Renal pelvis (tissue), 12 donors: ENCODE measurements around the gene STOM. TPM values are rescaled to one million over a fixed set of nuclear protein-coding genes. Genes with fewer than 3 reads are reported as not detected.
"Not testable (repeated sequence)": the region's sequence is repeated elsewhere in the genome, so short reads cannot be mapped to it uniquely, and the experiment has no call there.

Experiments used
- DNase-seq: peaks from one replicate; pipeline ENCODE4 v3.0.0-alpha.2; 2013
- long read RNA-seq, 16 experiments: transcript quantifications; one replicate each; lab custom pipeline, GENCODE V29; 2026
- polyA plus RNA-seq, 3 donors: library from polyadenylated mRNA; unstranded; fragments of 120-200 nt; gene quantifications; one replicate each; pipeline ENCODE4 v1.2.1, GENCODE V29; 2013; ENCODE audit not compliant: insufficient read length in 3 of 3

Gene STOM
- polyA plus RNA-seq = 10 to 100 TPM; 70.9 to 81.7 (median 74.5) TPM
- long read RNA-seq, donor 1, transcript STOM-201 (7 exons, 3,010 nt) = major isoform, 13 of 13 reads
- long read RNA-seq, donor 1, partial matches to known transcripts = 0 of 13 reads
- long read RNA-seq, donor 1, other reads (novel, unspliced or antisense) = 0 of 13 reads
- long read RNA-seq, donor 2, transcript STOM-201 (7 exons, 3,010 nt) = major isoform, 21 of 27 reads
- long read RNA-seq, donor 2, partial matches to known transcripts = 6 of 27 reads
- long read RNA-seq, donor 2, other reads (novel, unspliced or antisense) = 0 of 27 reads
- long read RNA-seq, donor 3, transcript STOM-201 (7 exons, 3,010 nt) = major isoform, 16 of 16 reads
- long read RNA-seq, donor 3, partial matches to known transcripts = 0 of 16 reads
- long read RNA-seq, donor 3, other reads (novel, unspliced or antisense) = 0 of 16 reads
- long read RNA-seq, donor 4, transcript STOM-201 (7 exons, 3,010 nt) = major isoform, 11 of 11 reads
- long read RNA-seq, donor 4, partial matches to known transcripts = 0 of 11 reads
- long read RNA-seq, donor 4, other reads (novel, unspliced or antisense) = 0 of 11 reads
- long read RNA-seq, donor 5, transcript STOM-201 (7 exons, 3,010 nt) = major isoform, 9 of 9 reads
- long read RNA-seq, donor 5, partial matches to known transcripts = 0 of 9 reads
- long read RNA-seq, donor 5, other reads (novel, unspliced or antisense) = 0 of 9 reads
- long read RNA-seq, donor 6, transcript STOM-201 (7 exons, 3,010 nt) = major isoform, 18 of 18 reads
- long read RNA-seq, donor 6, partial matches to known transcripts = 0 of 18 reads
- long read RNA-seq, donor 6, other reads (novel, unspliced or antisense) = 0 of 18 reads
- long read RNA-seq, donor 7, transcript STOM-201 (7 exons, 3,010 nt) = major isoform, 28 of 110 reads
- long read RNA-seq, donor 7, partial matches to known transcripts = 82 of 110 reads
- long read RNA-seq, donor 7, other reads (novel, unspliced or antisense) = 0 of 110 reads
- long read RNA-seq, donor 8, transcript STOM-201 (7 exons, 3,010 nt) = major isoform, 15 of 15 reads
- long read RNA-seq, donor 8, partial matches to known transcripts = 0 of 15 reads
- long read RNA-seq, donor 8, other reads (novel, unspliced or antisense) = 0 of 15 reads
- long read RNA-seq, donor 9, transcript STOM-201 (7 exons, 3,010 nt) = major isoform, 21 of 21 reads
- long read RNA-seq, donor 9, partial matches to known transcripts = 0 of 21 reads
- long read RNA-seq, donor 9, other reads (novel, unspliced or antisense) = 0 of 21 reads
- long read RNA-seq, donor 10, transcript STOM-201 (7 exons, 3,010 nt) = major isoform, 22 of 28 reads
- long read RNA-seq, donor 10, partial matches to known transcripts = 6 of 28 reads
- long read RNA-seq, donor 10, other reads (novel, unspliced or antisense) = 0 of 28 reads
- long read RNA-seq, donor 11, transcript STOM-201 (7 exons, 3,010 nt) = major isoform, 17 of 17 reads
- long read RNA-seq, donor 11, partial matches to known transcripts = 0 of 17 reads
- long read RNA-seq, donor 11, other reads (novel, unspliced or antisense) = 0 of 17 reads
- long read RNA-seq, donor 12, transcript STOM-201 (7 exons, 3,010 nt) = major isoform, 25 of 25 reads
- long read RNA-seq, donor 12, partial matches to known transcripts = 0 of 25 reads
- long read RNA-seq, donor 12, other reads (novel, unspliced or antisense) = 0 of 25 reads
- long read RNA-seq, donor 13, transcript STOM-201 (7 exons, 3,010 nt) = major isoform, 8 of 46 reads
- long read RNA-seq, donor 13, partial matches to known transcripts = 38 of 46 reads
- long read RNA-seq, donor 13, other reads (novel, unspliced or antisense) = 0 of 46 reads
- long read RNA-seq, donor 14 = 0 reads
- long read RNA-seq, donor 15, transcript STOM-201 (7 exons, 3,010 nt) = major isoform, 34 of 41 reads
- long read RNA-seq, donor 15, partial matches to known transcripts = 7 of 41 reads
- long read RNA-seq, donor 15, other reads (novel, unspliced or antisense) = 0 of 41 reads
- long read RNA-seq, donor 16, transcript STOM-201 (7 exons, 3,010 nt) = major isoform, 22 of 32 reads
- long read RNA-seq, donor 16, partial matches to known transcripts = 10 of 32 reads
- long read RNA-seq, donor 16, other reads (novel, unspliced or antisense) = 0 of 32 reads

- DNase-seq = no peak
Measured at GRCh38 chr9:121369595-121370265, at the start of gene STOM. Gene STOM (minus strand): TSS chr9:121370250. CDS start chr9:121370187, 63 bp downstream.

- no peak for DNase-seq
Measured at GRCh38 chr9:121411993-121412392, 41.9 kb upstream of the STOM start.

- DNase-seq = no peak
Measured at GRCh38 chr9:121405899-121406298, 35.8 kb upstream of the STOM start.

- no peak for DNase-seq
Measured at GRCh38 chr9:121404906-121405305, 34.9 kb upstream of the STOM start.

GRCh38 chr9:121399883-121400607 lies 30.0 kb upstream of the STOM start:
- peak; percentile 75 for DNase-seq

- DNase-seq = no peak
Measured at GRCh38 chr9:121399126-121399882, 29.3 kb upstream of the STOM start.

- DNase-seq = no peak
Measured at GRCh38 chr9:121398374-121398773, 28.3 kb upstream of the STOM start.

GRCh38 chr9:121397277-121397676 lies 27.2 kb upstream of the STOM start:
- DNase-seq = not testable (repeated sequence)

- no peak for DNase-seq
Measured at GRCh38 chr9:121395558-121395957, 25.5 kb upstream of the STOM start.

- DNase-seq = no peak
Measured at GRCh38 chr9:121394292-121394691, 24.2 kb upstream of the STOM start.

- DNase-seq = no peak
Measured at GRCh38 chr9:121393318-121393717, 23.3 kb upstream of the STOM start.

GRCh38 chr9:121390372-121390771 lies 20.3 kb upstream of the STOM start:
- DNase-seq = no peak

- DNase-seq = no peak
Measured at GRCh38 chr9:121388140-121388905, 18.3 kb upstream of the STOM start.

- DNase-seq = no peak
Measured at GRCh38 chr9:121386442-121387175, 16.6 kb upstream of the STOM start.

- DNase-seq = no peak
Measured at GRCh38 chr9:121383715-121384114, 13.7 kb upstream of the STOM start.

GRCh38 chr9:121380846-121381245 lies 10.8 kb upstream of the STOM start:
- DNase-seq = no peak
